ENCODE measurements around the gene CALN1. TPM values are rescaled to one million over a fixed set of nuclear protein-coding genes. Genes with fewer than 3 reads are reported as not detected.

CALN1 gene
- total RNA-seq, 1 experiment from 2014 or later, result not detected

- CTCF ChIA-PET, result no interaction called here
- H3K27me3 ChIP-seq (replicated peaks; ENCODE audit: control insufficient read depth, insufficient read depth, low read length), result no peaks in the 10 kb centered on the region
- Mint-ChIP-seq H3K9me3 (ENCODE audit: unreplicated experiment) (peaks cover 32% of the 10 kb centered on the region), H3K4me3 (ENCODE audit: unreplicated experiment) (no peak overlapping the region), H3K27me3 (ENCODE audit: insufficient read depth, unreplicated experiment) (no peaks in the 10 kb centered on the region), H3K27ac (ENCODE audit: unreplicated experiment) (no peak overlapping the region), H3K4me1 (ENCODE audit: low read depth, unreplicated experiment) (no peaks in the 10 kb centered on the region), H3K36me3 (ENCODE audit: insufficient read depth, unreplicated experiment) (no peaks in the 10 kb centered on the region)
- H3K4me1 ChIP-seq, result no peaks in the 10 kb centered on the region
- intact Hi-C loops (cut with micrococcal nuclease; ENCODE audit: unreplicated experiment), result no loop called here
- POLR2A ChIA-PET, result no interaction called here
- no peak for DNase-seq
- no peak overlapping the region for H3K4me3 ChIP-seq (ENCODE audit: low read depth, low read length)
- H3K9me3 ChIP-seq, result no peaks in the 10 kb centered on the region
- H3K36me3 ChIP-seq (ENCODE audit: control insufficient read depth, insufficient read depth, low read length), result no peaks in the 10 kb centered on the region
- peak in 1 of 2 experiments; percentile 18 for TF ChIP-seq CTCF (IDR thresholded peaks at IDR 0.05; ENCODE audit: insufficient read depth in 1 of 2, low read depth in 1 of 2, low read length in 1 of 2, severe bottlenecking in 1 of 2, unreplicated experiment in 1 of 2)
- BruUV-seq (replicated peaks), result no TSS peak
Measured at GRCh38 chr7:71871446-71871845, 540.7 kb downstream of the CALN1 start.

DNA sequence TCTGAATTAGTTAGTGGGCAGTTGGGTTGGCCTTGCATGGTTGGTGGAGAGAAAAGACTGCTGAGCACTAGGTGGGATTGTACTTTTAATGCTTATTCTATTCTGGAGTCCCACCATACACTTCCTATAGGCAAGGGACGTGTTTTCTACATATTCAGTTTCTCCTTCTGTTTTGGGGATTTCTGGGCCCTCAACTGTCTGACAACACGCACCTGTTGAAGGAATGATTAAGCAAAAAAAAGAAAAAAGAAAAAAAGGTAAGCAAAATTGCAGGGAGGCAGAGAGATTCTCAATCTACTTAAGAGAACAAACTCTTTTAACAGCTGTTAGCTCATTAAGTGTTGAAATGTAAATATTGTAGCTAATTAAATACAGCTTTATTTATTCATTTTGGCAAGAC lies 541.3 kb downstream of the CALN1 start:
- H3K9me3 ChIP-seq, result no peaks in the 10 kb centered on the region
- no peaks in the 10 kb centered on the region for H3K36me3 ChIP-seq (ENCODE audit: control insufficient read depth, insufficient read depth, low read length)
- no peak for DNase-seq
- Mint-ChIP-seq H3K27me3 (ENCODE audit: insufficient read depth, unreplicated experiment) (no peaks in the 10 kb centered on the region), H3K4me1 (ENCODE audit: low read depth, unreplicated experiment) (no peaks in the 10 kb centered on the region), H3K4me3 (ENCODE audit: unreplicated experiment) (no peak overlapping the region), H3K27ac (ENCODE audit: unreplicated experiment) (no peak overlapping the region), H3K36me3 (ENCODE audit: insufficient read depth, unreplicated experiment) (no peaks in the 10 kb centered on the region), H3K9me3 (ENCODE audit: unreplicated experiment) (peaks cover 27% of the 10 kb centered on the region)
- H3K4me1 ChIP-seq, result no peaks in the 10 kb centered on the region
- intact Hi-C loops (cut with micrococcal nuclease; ENCODE audit: unreplicated experiment), result no loop called here
- H3K4me3 ChIP-seq (ENCODE audit: low read depth, low read length), result no peak overlapping the region
- H3K27me3 ChIP-seq (replicated peaks; ENCODE audit: control insufficient read depth, insufficient read depth, low read length), result no peaks in the 10 kb centered on the region
- no peak for TF ChIP-seq CTCF (IDR thresholded peaks at IDR 0.05; ENCODE audit: insufficient read depth in 1 of 2, low read depth in 1 of 2, low read length in 1 of 2, severe bottlenecking in 1 of 2, unreplicated experiment in 1 of 2)
- BruUV-seq (replicated peaks), result no TSS peak
- ChIA-PET CTCF (no interaction called here), POLR2A (no interaction called here)

- TF ChIP-seq CTCF (IDR thresholded peaks at IDR 0.05; ENCODE audit: insufficient read depth in 1 of 2, low read depth in 1 of 2, low read length in 1 of 2, severe bottlenecking in 1 of 2, unreplicated experiment in 1 of 2), result no peak
- H3K4me1 Mint-ChIP-seq (ENCODE audit: low read depth, unreplicated experiment), result no peaks in the 10 kb centered on the region
- H3K9me3 ChIP-seq, result no peaks in the 10 kb centered on the region
- H3K36me3 ChIP-seq (ENCODE audit: control insufficient read depth, insufficient read depth, low read length), result no peaks in the 10 kb centered on the region
- no TSS peak for BruUV-seq (replicated peaks)
- no peak for DNase-seq
- intact Hi-C loops (cut with micrococcal nuclease; ENCODE audit: unreplicated experiment), result no loop called here
- H3K27me3 Mint-ChIP-seq (ENCODE audit: insufficient read depth, unreplicated experiment), result no peaks in the 10 kb centered on the region
- H3K4me1 ChIP-seq, result no peaks in the 10 kb centered on the region
- no peak overlapping the region for H3K27ac Mint-ChIP-seq (ENCODE audit: unreplicated experiment)
- no peak overlapping the region for H3K4me3 ChIP-seq (ENCODE audit: low read depth, low read length)
- peaks cover 20% of the 10 kb centered on the region for H3K9me3 Mint-ChIP-seq (ENCODE audit: unreplicated experiment)
- no peaks in the 10 kb centered on the region for H3K27me3 ChIP-seq (replicated peaks; ENCODE audit: control insufficient read depth, insufficient read depth, low read length)
- no peak overlapping the region for H3K4me3 Mint-ChIP-seq (ENCODE audit: unreplicated experiment)
- POLR2A ChIA-PET, result no interaction called here
- CTCF ChIA-PET, result no interaction called here
- H3K36me3 Mint-ChIP-seq (ENCODE audit: insufficient read depth, unreplicated experiment), result no peaks in the 10 kb centered on the region
Measured at GRCh38 chr7:71868797-71869196, 543.3 kb downstream of the CALN1 start.

Measured in Caco-2 (cell line).